ENCODE measurements around the gene BICC1.

Gene BICC1

DNA sequence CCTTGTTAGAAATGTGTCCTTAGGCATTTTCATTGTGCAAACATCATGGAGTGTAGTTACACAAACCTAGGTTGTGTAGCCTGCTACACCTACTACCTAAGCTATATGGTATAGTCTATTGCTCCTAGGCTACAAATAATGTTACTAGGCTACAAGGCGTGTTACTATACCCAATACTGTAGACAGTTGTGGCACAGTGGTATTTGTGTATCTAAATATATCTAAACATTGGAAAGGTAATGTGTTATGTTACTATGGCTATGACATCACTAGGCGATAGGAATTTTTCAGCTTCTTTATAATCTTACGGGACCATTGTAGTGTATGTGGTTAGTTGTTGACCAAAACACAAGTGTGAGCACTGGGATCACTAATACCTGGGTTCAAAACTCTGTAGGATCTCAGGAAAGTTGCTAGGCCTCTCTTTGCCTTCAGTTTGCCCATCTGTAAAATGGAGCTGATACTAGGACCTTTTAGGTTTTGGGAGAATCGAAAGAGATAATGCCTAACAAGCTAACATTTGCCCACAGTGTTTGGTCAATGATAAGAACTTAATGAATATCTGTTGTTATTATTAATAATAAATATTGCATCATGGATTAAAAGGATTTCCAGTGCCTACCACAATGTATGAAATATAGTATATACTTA is 2.7 kb downstream of the BICC1 start:
- no peak for DNase-seq (ENCODE audit: low spot score)

DNA sequence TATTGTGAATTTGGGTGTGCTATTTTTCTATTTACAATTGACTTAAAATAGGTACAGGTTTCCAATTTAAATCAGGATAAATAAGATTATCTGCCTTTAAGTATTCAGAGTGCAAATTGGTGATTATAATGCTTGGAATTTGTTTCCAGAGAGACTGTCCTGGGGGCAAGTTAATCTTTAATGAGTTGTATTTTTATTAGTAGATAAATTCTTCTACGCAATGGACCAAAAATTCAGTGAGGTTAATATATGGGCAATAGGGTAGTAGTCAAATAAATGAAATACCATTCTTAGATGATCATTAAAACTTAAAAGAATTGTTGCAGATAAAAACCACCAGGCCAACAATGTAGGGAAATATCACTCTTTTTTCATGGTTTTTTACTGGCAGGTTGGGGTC is 3.4 kb downstream of the BICC1 start:
- no peak for DNase-seq (ENCODE audit: low spot score)

DNA sequence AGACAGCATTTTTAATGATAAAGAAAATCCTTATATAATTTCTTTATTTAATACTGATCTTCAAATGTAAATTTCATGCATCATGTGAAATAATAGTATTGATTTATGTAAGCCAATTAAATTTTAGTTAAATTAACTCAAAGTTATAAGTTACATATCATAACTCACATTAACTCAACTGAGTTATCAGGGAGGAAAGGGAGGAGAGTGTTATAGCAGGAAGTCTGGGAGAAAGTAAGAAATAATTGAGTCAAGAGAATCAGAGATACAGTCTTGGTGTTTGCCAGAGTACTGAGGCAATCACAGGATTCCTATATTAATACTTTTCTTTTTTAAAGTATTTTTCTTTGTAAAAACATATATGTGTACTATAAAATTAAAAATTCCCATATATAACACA is 4.0 kb downstream of the BICC1 start:
- no peak for DNase-seq (ENCODE audit: low spot score)

DNA sequence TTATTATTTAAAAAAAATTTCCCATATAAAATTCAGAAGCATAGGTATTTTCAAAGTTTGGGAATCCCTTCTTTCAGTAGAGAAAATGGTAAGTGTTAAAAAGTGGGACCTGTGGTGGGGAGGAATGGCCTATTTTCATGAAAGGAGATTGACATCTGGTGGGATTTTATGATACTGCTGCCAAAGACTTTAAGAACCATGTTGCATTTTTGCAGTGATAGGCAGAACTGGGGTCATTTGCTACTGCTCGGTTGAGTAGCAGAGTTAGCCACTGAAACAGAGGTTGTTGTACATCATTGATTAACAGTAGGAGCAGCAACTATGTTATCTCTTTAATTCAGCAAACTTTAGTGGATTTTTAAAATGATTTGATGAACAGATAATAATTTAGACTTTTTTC is 4.4 kb downstream of the BICC1 start:
- no peak for DNase-seq (ENCODE audit: low spot score)

DNA sequence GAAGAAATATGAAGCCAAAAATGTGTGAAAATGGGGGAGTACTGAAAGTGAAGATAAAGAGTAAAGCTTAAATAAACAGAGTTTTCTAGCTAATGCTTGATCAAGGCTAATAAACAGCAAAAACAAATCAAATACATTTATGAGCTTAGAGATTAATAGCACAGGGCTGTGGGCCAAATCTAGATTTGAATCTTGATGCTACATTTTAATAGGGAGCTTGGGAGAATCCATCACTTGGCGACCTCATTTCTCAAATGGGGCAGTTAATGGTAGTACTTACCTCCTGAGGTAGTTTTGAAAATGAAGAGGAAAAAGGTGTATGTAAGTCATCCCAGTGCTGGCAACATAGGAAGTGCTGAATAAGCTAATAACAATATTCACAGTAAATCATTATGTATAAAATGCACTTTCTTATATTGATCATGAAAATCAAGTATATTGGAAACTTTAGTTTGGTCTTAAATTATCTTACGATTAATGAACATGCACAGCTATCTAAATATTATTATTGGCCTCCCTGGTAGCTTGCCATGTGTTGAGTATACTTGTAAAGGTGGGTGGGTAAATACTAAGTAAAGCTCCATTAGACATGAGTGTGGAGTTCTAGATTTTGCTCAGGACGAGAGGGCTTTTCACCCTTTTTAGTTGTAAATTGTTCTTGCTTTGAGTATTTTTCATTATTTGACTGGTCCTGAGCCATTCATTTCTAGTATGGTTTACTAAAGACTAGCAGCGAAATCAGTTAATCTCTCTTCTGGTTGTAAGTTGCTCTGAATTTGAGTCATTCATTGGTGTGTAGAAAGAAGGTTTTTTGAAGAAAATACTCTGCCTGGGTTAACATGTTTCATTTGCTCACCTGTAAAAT is 5.1 kb downstream of the BICC1 start:
- no peak for DNase-seq (ENCODE audit: low spot score)

DNA sequence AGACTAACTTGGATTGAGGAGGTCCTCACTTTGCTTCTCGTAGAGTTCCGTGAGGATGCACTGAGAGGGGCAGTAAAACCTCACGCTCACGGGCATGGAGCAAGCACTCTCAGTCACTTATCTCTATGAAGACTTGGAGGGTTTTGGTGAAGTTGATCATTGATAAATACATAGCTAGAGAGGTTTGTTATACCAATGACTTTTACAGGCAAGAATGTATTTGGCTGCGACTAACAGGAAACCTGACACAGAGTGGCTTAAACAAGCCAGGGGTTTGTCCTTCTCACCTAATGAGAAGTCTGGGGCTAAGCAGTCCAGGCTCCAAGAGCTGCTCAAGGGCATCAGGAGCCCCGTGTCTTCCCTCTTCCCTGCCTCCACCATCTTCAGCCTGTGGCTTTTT is 6.1 kb downstream of the BICC1 start:
- no peak for DNase-seq (ENCODE audit: low spot score)

DNA sequence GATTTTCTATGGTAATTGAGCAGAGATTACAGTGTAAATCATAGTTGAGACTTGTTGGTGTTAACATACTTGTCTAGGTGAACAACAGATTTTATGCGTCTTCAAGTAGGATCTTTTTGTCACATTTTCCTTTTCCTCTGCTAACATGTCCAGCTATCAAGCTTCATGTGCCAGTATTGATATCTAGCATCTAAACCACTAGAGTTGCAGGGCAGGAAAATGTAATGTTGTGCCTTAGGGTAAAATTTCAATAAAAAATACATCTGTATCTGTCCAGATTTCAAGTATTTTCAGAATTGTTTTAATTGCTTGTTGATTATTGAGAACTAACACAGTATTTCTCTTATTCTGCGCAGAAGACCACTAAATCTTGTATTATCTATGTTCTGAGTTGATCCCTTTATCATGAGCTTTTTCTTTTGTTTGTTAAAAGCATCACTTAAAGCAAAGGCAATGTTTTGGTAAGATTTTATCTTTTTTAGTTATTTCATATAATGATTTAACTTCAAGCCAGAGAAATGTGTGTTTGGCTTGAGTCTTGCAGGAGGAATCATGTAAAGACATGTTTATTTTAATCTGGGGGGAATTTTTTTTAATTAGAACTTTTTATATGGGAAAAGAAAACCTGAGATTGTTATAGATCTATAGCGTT is 16.5 kb downstream of the BICC1 start:
- no peak for DNase-seq (ENCODE audit: low spot score)

DNA sequence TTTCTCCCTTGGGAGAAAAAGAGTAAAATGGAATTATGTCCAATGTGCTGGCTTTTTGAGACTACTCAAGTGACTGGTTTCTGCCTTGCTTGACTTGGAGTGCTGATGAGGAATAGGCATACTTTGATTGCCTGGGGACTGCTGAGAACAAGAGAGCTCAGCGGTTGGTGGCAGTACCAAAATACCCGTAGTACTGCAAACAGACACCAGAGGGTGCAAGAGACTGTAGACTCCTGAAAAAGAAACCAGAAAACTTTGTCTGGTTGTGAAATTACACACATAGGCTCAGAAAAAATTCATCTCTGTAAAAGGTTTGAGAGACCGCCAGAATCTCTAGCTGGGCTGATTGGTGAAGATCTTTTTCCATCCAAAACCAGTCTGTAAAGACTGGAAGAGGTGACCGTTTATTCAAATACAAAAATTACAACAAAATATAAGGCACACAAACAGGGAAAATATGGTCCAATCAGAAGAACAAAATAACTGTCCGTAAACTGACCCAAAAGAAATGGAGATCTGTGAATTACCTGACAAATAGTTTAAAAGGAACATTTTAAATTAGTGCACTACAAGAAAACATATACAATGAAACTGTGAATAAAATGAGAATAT is 18.5 kb downstream of the BICC1 start:
- DNase-seq (ENCODE audit: low spot score) = peak; percentile 73

DNA sequence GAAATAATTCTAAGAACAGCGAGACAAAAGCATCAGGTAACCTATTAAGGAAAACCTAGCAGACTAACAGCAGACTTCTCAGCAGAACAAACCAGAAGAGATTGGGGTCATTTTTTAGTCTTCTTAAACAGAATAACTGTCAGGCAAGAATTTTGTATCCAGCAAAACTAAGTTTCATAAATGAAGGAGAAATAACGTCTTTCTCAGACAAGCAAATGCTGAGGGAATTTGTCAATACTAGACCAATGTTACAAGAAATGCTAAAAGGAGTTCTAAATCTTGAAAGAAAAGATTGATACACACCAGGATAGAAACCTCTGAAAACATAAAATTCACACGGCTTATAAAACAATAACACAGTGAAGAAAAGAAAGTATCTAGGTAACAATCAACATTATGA is 22.6 kb downstream of the BICC1 start:
- no peak for DNase-seq (ENCODE audit: low spot score)

DNA sequence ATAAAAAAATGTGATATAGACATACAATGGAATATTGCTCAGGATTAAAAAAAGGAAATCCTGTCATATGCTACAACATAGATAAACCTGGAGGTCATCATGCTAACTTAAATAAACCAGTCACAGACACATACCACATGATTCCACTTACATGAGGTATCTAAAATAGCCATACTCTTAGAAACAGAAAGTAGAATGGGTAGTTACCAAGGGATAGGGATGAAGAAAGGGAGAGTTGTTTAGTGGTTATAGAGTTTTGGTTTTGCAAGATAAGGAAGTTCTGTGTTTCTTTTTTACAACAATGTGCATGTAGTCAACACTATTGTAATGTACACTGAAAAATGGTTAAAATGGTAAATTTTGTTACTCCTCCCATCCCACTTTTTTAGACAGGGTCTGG is 30.5 kb downstream of the BICC1 start:
- DNase-seq (ENCODE audit: low spot score) = no peak

DNA sequence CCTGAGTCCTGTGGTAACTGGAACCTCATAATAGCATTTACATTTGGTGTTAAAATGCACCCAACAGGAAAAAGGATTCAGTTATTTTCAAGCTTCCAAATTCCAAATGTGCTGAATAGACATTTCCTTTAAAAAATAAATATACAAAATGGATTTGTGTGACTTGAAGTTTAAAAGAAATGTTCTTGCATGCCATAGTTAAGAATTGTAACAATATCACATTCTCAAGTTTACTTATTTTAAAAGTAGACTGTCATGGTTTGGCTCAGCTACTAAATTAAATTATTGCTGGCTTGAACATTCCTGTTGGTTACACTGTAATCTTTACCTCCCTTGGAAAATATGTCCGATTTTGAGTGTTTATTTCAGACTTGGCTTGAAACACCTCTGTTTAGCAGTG is 31.5 kb downstream of the BICC1 start:
- DNase-seq (ENCODE audit: low spot score) = no peak

DNA sequence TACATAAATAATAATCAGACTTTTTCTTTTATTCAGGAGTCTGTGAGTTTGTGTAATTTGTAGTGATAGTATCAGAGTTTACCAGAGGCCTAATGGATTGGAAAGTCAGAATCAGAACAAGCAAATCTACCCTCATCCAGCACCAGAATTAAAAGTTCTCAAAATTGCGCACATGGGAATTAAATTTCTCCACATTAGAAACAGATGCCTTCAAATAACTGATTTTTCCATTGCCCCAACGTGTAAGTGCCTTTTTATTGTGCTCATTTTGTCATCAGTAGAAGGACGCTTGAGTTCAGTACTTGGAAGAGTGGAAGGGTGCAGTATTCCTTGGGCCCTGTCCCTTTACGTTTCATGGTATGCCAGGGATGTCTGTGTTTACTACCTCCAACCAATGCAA is 32.8 kb downstream of the BICC1 start:
- DNase-seq (ENCODE audit: low spot score) = no peak

DNA sequence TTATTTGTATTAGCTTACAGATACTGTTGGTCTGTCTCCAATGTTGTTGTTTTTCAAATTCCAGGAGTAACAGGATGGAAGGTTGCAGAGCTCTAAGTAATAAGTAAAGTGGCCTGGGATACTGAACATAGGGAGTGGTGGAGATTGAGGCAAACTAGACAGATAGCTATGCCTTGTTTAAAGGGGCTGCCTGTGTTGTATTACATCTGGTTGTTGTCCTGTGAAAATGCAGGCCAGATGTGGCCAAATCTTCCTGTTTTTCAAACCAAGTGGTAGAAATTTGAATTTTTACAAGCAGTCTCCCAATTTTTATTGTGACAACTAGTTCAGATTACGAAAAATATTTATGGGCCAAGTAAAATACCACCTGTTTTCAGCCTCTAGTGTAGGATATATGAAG is 33.5 kb downstream of the BICC1 start:
- DNase-seq (ENCODE audit: low spot score) = no peak

DNA sequence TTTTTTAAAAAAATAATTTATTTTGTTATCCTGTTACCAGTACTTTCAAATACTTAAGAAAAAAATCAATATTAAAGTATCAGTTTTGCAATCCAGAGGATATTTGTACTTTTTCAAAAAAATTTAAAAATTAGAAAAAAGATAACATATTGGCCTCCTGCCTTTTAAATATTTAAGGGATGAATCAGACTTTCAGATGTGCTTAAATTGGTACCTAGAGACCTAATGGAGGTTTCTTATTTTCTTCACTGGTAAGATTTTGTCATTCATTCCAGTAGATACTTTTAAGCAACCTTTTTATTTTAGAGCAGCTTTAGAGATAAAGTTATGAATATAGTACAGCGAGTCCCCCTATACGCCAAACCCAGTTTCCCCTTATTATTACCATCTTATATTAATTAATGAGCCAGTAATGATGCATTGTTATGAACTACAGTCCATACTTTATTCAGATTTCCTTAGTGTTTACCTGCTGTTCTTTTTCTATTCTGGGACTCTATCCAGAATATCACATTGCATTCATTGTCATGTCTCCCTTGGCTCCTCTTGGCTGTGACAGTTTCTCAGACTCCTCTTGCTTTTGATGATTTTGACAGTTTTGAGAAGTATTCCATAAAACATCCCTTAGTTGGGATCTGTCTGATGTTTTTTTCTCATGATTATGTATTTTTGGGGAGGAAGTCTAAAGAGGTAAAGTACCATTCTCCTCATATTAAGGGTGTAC is 34.2 kb downstream of the BICC1 start:
- DNase-seq (ENCODE audit: low spot score) = no peak

DNA sequence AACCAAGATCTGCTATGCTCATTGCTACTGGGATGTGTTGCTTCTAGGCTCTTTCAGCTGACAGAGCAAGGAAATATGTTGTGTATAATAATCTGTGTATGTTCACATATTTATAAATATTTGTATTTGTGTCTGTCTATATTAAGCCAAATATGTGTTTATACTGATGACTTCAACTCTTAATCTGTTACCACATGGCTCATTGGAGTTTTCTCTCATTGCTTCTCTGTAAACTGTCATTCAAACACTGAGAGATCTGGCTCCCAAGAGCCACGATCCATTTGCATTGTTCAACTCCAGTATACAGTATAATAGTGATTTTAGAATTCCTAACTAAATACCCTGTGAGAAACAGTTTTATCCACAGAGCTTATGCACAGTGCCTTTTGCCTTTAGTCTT is 35.3 kb downstream of the BICC1 start:
- no peak for DNase-seq (ENCODE audit: low spot score)

DNA sequence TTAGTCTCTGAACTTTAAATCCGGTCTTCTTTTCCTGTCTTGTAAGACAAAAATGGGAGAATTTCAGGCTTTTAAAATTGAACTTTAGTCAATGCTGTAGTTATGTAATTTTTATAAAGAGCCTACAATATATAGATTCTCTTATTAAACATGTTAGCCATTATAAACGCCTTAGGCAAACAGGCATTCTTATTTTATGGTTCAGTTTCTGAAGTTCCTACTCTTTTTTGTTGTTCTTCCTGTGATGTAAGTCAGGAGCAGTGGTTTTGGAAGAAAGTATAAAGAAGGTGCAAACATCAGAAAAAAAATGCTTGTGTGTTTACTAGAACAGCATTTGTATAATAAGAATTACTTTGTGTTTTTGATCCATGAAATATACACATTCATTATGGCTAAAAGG is 41.6 kb downstream of the BICC1 start:
- DNase-seq (ENCODE audit: low spot score) = no peak

DNA sequence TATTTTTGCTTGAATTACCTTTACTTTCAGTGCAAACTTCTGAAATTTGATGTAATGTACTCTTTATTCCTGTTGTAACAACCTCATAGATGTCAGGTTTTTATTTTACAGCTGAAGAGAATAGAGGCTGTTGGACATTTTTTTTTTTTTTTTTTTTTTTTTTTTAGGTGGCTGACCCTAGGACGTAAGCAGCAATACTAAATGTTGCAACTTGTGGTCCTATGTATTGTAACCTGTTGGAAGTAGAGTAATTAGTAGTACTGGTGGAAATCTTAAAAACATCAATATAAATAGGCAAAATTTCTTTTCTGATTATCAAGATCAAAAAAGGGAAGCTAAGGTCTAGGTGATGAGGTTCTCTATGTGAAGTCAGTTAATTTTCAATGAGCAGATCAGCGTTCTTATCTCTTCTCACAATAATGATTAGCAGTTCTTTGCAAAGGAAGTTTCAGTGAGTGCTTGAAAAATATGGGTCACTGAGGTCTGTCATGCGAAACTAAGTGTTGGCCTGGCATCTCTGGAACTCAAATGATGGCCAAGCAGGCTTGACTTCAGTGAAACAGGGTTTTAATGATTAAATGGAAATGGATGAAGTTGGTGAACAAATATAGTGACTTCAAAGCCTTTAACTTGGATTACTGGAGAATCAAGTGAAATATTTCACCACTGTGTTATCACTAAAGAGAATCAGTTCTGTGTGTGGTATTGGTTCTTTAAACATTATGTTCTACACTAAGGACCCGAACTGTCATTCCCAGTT is 42.7 kb downstream of the BICC1 start:
- DNase-seq (ENCODE audit: low spot score) = no peak

DNA sequence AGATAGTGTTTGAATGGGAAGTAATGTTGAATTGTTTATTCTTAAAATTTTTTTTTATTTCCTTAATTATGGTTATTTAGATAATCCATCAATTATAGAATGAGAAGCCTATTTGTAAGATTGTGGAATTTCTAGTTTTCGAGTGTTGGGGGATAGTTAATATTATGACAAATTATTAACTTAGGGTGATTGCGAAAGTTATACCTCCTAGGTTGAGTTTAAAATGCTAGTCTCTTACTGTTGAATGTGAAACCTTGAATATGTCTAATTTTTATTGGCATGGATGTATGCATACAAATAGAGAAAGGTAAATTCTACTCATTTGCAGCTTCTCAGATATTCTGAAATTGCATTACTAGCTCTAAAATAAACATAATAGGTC is 43.2 kb downstream of the BICC1 start:
- DNase-seq (ENCODE audit: low spot score) = no peak

DNA sequence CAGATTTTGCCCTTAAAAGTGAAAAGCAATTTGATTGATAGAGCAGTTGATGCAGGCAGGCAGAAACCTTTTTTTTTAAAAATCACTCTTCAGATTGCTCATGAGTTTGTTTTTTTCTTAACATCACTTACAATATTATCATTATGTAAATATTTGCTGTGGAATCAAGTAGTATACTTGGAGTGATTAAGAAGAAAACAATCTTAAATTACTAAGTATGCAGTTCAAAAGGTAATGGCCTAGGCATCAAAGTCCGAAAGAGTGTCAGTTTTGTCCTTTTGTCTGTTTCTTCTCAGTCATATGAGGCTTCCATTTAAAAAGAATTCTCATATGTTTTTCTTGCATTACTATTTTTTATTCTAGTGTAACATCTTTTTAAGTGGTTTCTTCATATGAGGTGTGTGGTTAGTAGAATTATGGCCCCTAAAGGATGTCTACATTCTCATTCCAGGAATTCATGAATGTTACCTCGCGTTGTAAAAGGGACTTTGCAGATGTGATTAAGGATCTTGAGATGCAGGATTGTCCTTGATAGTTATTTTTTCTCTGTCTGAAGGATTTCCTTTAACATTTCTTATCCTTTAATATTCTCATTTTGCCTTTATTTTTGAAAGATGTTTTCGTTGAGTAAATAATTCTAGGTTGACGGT is 44.0 kb downstream of the BICC1 start:
- DNase-seq (ENCODE audit: low spot score) = no peak

DNA sequence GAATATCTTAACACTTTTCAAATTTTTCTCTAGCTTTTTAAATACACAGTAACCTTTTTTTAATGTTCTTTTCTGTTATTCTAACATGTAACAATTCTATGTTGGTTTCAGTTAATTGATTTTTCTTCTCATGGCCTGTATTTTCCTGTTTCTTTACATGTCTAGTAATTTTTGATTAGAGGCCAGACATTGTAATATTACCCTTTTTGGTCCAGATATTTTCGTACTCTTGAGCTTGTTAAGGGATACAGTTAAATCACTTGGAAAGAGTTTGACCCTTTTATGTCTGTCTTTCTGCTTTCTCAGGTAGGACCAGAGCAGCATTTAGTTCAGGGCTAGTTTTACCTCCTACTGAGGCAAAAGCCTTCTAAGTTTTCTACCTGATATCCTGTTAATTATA is 45.0 kb downstream of the BICC1 start:
- no peak for DNase-seq (ENCODE audit: low spot score)

DNA sequence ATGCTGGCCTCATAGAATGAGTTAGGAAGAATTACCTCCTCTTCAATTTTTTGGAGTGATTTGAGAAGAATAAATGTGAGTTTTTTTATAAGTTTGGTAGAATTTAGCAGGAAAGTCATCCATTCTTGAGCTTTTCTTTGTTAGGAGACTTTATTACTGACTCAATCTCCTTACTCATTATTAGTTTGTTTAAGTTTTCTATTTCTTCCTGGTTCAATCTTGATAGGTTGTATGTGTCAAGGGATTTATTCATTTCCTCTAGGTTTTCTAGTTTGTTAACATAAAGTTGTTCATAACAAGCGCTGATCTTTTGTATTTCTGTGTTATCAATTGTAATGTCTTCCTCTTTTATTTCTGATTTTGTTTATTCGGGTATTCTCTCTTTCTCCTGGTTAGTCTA is 47.4 kb downstream of the BICC1 start:
- DNase-seq (ENCODE audit: low spot score) = no peak

Data from RKO (cell line).